Fibroblast of villous mesenchyme (primary cell): ENCODE results near the gene FTCDNL1. TPM values are rescaled to one million over a fixed set of nuclear protein-coding genes. Genes with fewer than 3 reads are reported as not detected.

ENCODE experiments used
- DNase-seq: peaks from one replicate; pipeline ENCODE4 v3.0.0-alpha.2; 2010; ENCODE audit warnings: low read depth
- H3K4me3 ChIP-seq: 2 replicates; pipeline ENCODE4 v1.5.1; 2011; ENCODE audit warnings: low read depth, mild to moderate bottlenecking, low read length
- CTCF ChIP-seq: IDR thresholded peaks from 2 replicates; pipeline ENCODE4 v1.5.1; 2012; ENCODE audit warnings: low read depth, mild to moderate bottlenecking, low read length; ENCODE audit not compliant: insufficient read depth
- small RNA-seq: library from RNA; depleted of rRNA; stranded (forward); fragments of <200 nt; gene quantifications from one replicate; pipeline ENCODE3, GENCODE V24; 2012
- total RNA-seq: library from RNA; depleted of rRNA; stranded (reverse); fragments of >200 nt; gene quantifications from 2 replicates; pipeline ENCODE4 v1.2.3, GENCODE V29; 2012

The FTCDNL1 gene
- total RNA-seq, 1 donor: 0.43 TPM

GRCh38 chr2:199727306-199727705, 123.7 kb downstream of the FTCDNL1 start:
- DNase-seq: no peak
- H3K4me3 ChIP-seq: no peak overlapping the region
- TF ChIP-seq CTCF: no peak

GRCh38 chr2:199718074-199718473, 132.9 kb downstream of the FTCDNL1 start:
- no peak for TF ChIP-seq CTCF
- DNase-seq: no peak
- H3K4me3 ChIP-seq: no peak overlapping the region

GRCh38 chr2:199717587-199717907, 133.4 kb downstream of the FTCDNL1 start:
- no peak overlapping the region for H3K4me3 ChIP-seq
- no peak for TF ChIP-seq CTCF
- no peak for DNase-seq

- no peak for TF ChIP-seq CTCF
- no peak for DNase-seq
- no peak overlapping the region for H3K4me3 ChIP-seq
Observed at GRCh38 chr2:199716807-199717586, 134.0 kb downstream of the FTCDNL1 start.

GRCh38 chr2:199713746-199714145, 137.2 kb downstream of the FTCDNL1 start:
- no peak overlapping the region for H3K4me3 ChIP-seq
- no peak for TF ChIP-seq CTCF
- DNase-seq: no peak

- TF ChIP-seq CTCF: no peak
- no peak overlapping the region for H3K4me3 ChIP-seq
- DNase-seq: no peak
Observed at GRCh38 chr2:199710551-199710950, 140.4 kb downstream of the FTCDNL1 start.

Small RNAs within 50 kb of the gene (small RNA-seq; reads per million reads assigned to genes)
- gene AC108032.1: not detected
- not detected for gene RN7SL717P

Other genes with a start within 250 kb of the FTCDNL1 start
- 9.7 and 16.4 TPM in 2 replicates for gene C2orf69, start 60.1 kb upstream of the FTCDNL1 start, total RNA-seq
- gene TYW5, start 104.3 kb upstream of the FTCDNL1 start, total RNA-seq: 10.3 and 12.1 TPM in 2 replicates
- 22.9 and 29.8 TPM in 2 replicates for gene MAIP1, start 104.4 kb upstream of the FTCDNL1 start, total RNA-seq